GM23338 (cell line): ENCODE data around the gene CLPTM1L. TPM values are rescaled to one million over a fixed set of nuclear protein-coding genes. Genes with fewer than 3 reads are reported as not detected.

Experiments
- ATAC-seq: fragments of 200-7000 bp; cut with Tn5 transposase; 3 replicates; pipeline ENCODE4 v1.9.1; 2020
- DNase-seq: peaks from one replicate; pipeline ENCODE4 v3.0.0-alpha.2; 2015; ENCODE audit warnings: low spot score
- H2AFZ ChIP-seq: fragments of 200-600 bp; sonication (generic); 2 replicates; pipeline ENCODE4 v1.8.0; 2016; ENCODE audit warnings: antibody characterized with exemption, mild to moderate bottlenecking, moderate library complexity
- H3F3A ChIP-seq: fragments of 200-600 bp; sonication (generic); replicated peaks from 2 replicates; pipeline ENCODE4 v1.8.0; 2017; ENCODE audit warnings: antibody characterized with exemption, mixed run types, low read depth
- H3K27ac ChIP-seq: fragments of 200-600 bp; sonication (generic); 2 replicates; pipeline ENCODE4 v1.6.1; 2016; ENCODE audit warnings: low read depth
- H3K27me3 ChIP-seq: fragments of 200-600 bp; sonication (generic); 2 replicates; pipeline ENCODE4 v1.8.0; 2016; ENCODE audit warnings: mild to moderate bottlenecking, mixed run types, moderate library complexity; ENCODE audit not compliant: insufficient read depth
- H3K36me3 ChIP-seq: fragments of 200-600 bp; sonication (generic); 2 replicates; pipeline ENCODE4 v1.8.0; 2016; ENCODE audit warnings: mild to moderate bottlenecking; ENCODE audit not compliant: insufficient read depth
- H3K4me1 ChIP-seq: fragments of 200-600 bp; sonication (generic); 2 replicates; pipeline ENCODE4 v1.8.0; 2016; ENCODE audit warnings: mild to moderate bottlenecking, moderate library complexity; ENCODE audit not compliant: insufficient read depth
- H3K4me2 ChIP-seq: fragments of 200-600 bp; sonication (generic); 2 replicates; pipeline ENCODE4 v1.7.1; 2017; ENCODE audit warnings: mixed run types
- H3K4me3 ChIP-seq: fragments of 200-600 bp; sonication (generic); 2 replicates; pipeline ENCODE4 v1.6.1; 2016; ENCODE audit warnings: mixed run types
- H3K79me2 ChIP-seq: fragments of 200-600 bp; sonication (generic); replicated peaks from 2 replicates; pipeline ENCODE4 v1.8.0; 2017; ENCODE audit warnings: mild to moderate bottlenecking; ENCODE audit not compliant: insufficient read depth
- H3K9me2 ChIP-seq: fragments of 200-600 bp; sonication (generic); 2 replicates; pipeline ENCODE4 v1.8.0; 2017; ENCODE audit not compliant: insufficient read depth
- H4K20me1 ChIP-seq: fragments of 200-600 bp; sonication (generic); replicated peaks from 2 replicates; pipeline ENCODE4 v1.8.0; 2017; ENCODE audit warnings: mild to moderate bottlenecking; ENCODE audit not compliant: insufficient read depth
- H3K27ac Mint-ChIP-seq: 2 replicates; pipeline ENCODE4 v1.8.0; 2020; ENCODE audit warnings: inconsistent platforms, mild to moderate bottlenecking, moderate library complexity, mixed read lengths
- H3K27me3 Mint-ChIP-seq: 3 replicates; pipeline ENCODE4 v1.8.0; 2022; ENCODE audit warnings: low read depth, mild to moderate bottlenecking, moderate library complexity, mixed read lengths, inconsistent platforms; ENCODE audit not compliant: insufficient read depth, poor library complexity
- H3K36me3 Mint-ChIP-seq: 3 replicates; pipeline ENCODE4 v1.8.0; 2021; ENCODE audit warnings: low read depth, mild to moderate bottlenecking, inconsistent platforms, moderate library complexity, mixed read lengths
- H3K4me1 Mint-ChIP-seq: 3 replicates; pipeline ENCODE4 v1.8.0; 2020; ENCODE audit warnings: mild to moderate bottlenecking, inconsistent platforms, mixed read lengths
- H3K4me3 Mint-ChIP-seq: 3 replicates; pipeline ENCODE4 v1.8.0; 2021; ENCODE audit warnings: moderate library complexity, mild to moderate bottlenecking, inconsistent platforms, mixed read lengths
- H3K9me3 Mint-ChIP-seq: 3 replicates; pipeline ENCODE4 v1.8.0; 2020; ENCODE audit warnings: moderate library complexity, mild to moderate bottlenecking, inconsistent platforms, mixed read lengths
- CREB1 ChIP-seq: fragments of 250-450 bp; sonication (Bioruptor Pico); IDR thresholded peaks from 2 replicates; pipeline ENCODE4 v1.5.0; 2020; ENCODE audit warnings: low read depth, mild to moderate bottlenecking, moderate library complexity
- ETS1 ChIP-seq: IDR thresholded peaks from 2 replicates; pipeline ENCODE4 v1.6.1; 2016; ENCODE audit warnings: antibody characterized with exemption
- EZH2phosphoT487 ChIP-seq: fragments of 200-600 bp; sonication (generic); IDR thresholded peaks from one replicate; pipeline ENCODE4 v1.8.1; 2018; ENCODE audit warnings: antibody characterized with exemption; ENCODE audit not compliant: unreplicated experiment
- NANOG ChIP-seq: IDR thresholded peaks from 2 replicates; pipeline ENCODE4 v1.6.1; 2016; ENCODE audit warnings: antibody characterized with exemption, borderline replicate concordance
- POLR2AphosphoS5 ChIP-seq: IDR thresholded peaks from 2 replicates; pipeline ENCODE4 v1.6.1; 2016; ENCODE audit warnings: antibody characterized with exemption, low read depth
- REST ChIP-seq: IDR thresholded peaks from one replicate; pipeline ENCODE4 v1.6.1; 2018; ENCODE audit warnings: antibody characterized with exemption; ENCODE audit not compliant: unreplicated experiment
- STAT1 ChIP-seq: IDR thresholded peaks from one replicate; pipeline ENCODE4 v1.6.1; 2016; ENCODE audit warnings: antibody characterized with exemption; ENCODE audit not compliant: unreplicated experiment
- ZNF331 ChIP-seq: fragments of 250-450 bp; sonication (Bioruptor Pico); IDR thresholded peaks from 2 replicates; pipeline ENCODE4 v1.5.0; 2020; ENCODE audit warnings: low read depth, mild to moderate bottlenecking, moderate library complexity
- ZNF462 ChIP-seq: fragments of 250-450 bp; sonication (Bioruptor Pico); IDR thresholded peaks from 2 replicates; pipeline ENCODE4 v1.5.0; 2020; ENCODE audit warnings: mild to moderate bottlenecking, moderate library complexity
- polyA plus RNA-seq: library from polyadenylated mRNA; unstranded; fragments of >200 nt; fragmentation: Nextera tagmentation; extraction: Ambion mirVana; gene quantifications from 2 replicates; pipeline ENCODE4 v1.2.1, GENCODE V29; 2016
- total RNA-seq: library from RNA; depleted of rRNA; stranded (reverse); fragments of >200 nt; shearing (Covaris generic); gene quantifications from 2 replicates; pipeline ENCODE4 v1.2.3, GENCODE V29; 2014

The CLPTM1L gene
- total and polyA plus RNA-seq, 2 experiments from 2014 or later, result 39.9 to 110 TPM

GRCh38 chr5:1298067-1298551 is 46.8 kb downstream of the CLPTM1L start:
- TF ChIP-seq ZNF462 (CRISPR knock-in tag) (no peak), EZH2phosphoT487 (no peak), ZNF331 (CRISPR knock-in tag) (no peak), CREB1 (CRISPR knock-in tag) (no peak), NANOG (no peak)
- no peak overlapping the region for H2AFZ ChIP-seq
- peaks cover 9% of the 10 kb centered on the region for H3K27me3 ChIP-seq
- no peak overlapping the region for H3K4me2 ChIP-seq
- no peaks in the 10 kb centered on the region for H3K9me2 ChIP-seq
- H4K20me1 ChIP-seq, result no peaks in the 10 kb centered on the region
- no peaks in the 10 kb centered on the region for H3K36me3 ChIP-seq
- ATAC-seq, result no peak
- H3F3A ChIP-seq, result 0 out of 2 replicates have a peak, but pooled peaks cover 3% of the 10 kb centered on the region
- no peaks in the 10 kb centered on the region; the same call in 2 of the 3 replicates for H3K9me3 Mint-ChIP-seq
- no peak overlapping the region for H3K4me3 ChIP-seq
- no peak for DNase-seq
- H3K27me3 Mint-ChIP-seq, result peaks cover 8% of the 10 kb centered on the region
- H3K27ac Mint-ChIP-seq, result no peak overlapping the region
- H3K4me1 ChIP-seq, result peaks cover 5% of the 10 kb centered on the region; the same call in 1 of the 2 replicates
- peaks cover 5% of the 10 kb centered on the region for H3K79me2 ChIP-seq
- H3K4me1 Mint-ChIP-seq, result peaks cover 5% of the 10 kb centered on the region; the same call in 2 of the 3 replicates
- no peaks in the 10 kb centered on the region; the same call in 2 of the 3 replicates for H3K36me3 Mint-ChIP-seq
- no peak overlapping the region for H3K4me3 Mint-ChIP-seq
- no peak overlapping the region for H3K27ac ChIP-seq

GRCh38 chr5:1297243-1297642 is 47.7 kb downstream of the CLPTM1L start:
- no peaks in the 10 kb centered on the region for H3K9me2 ChIP-seq
- H3K36me3 ChIP-seq, result no peaks in the 10 kb centered on the region
- no peak overlapping the region for H3K27ac ChIP-seq
- H3K4me1 Mint-ChIP-seq, result peaks cover 5% of the 10 kb centered on the region; the same call in 2 of the 3 replicates
- H2AFZ ChIP-seq, result no peak overlapping the region
- peaks cover 9% of the 10 kb centered on the region for H3K27me3 ChIP-seq
- H3K27ac Mint-ChIP-seq, result no peak overlapping the region
- H3K4me2 ChIP-seq, result no peak overlapping the region
- H3F3A ChIP-seq, result 0 out of 2 replicates have a peak, but pooled peaks cover 3% of the 10 kb centered on the region
- peaks cover 13% of the 10 kb centered on the region for H3K79me2 ChIP-seq
- H3K36me3 Mint-ChIP-seq, result peaks cover 4% of the 10 kb centered on the region; the same call in 1 of the 3 replicates
- no peaks in the 10 kb centered on the region for H4K20me1 ChIP-seq
- no peak overlapping the region for H3K4me3 Mint-ChIP-seq
- peaks cover 13% of the 10 kb centered on the region for H3K27me3 Mint-ChIP-seq
- H3K4me3 ChIP-seq, result no peak overlapping the region
- no peaks in the 10 kb centered on the region for H3K9me3 Mint-ChIP-seq
- DNase-seq (no peak), ATAC-seq (no peak)
- H3K4me1 ChIP-seq, result peaks cover 5% of the 10 kb centered on the region; the same call in 1 of the 2 replicates
- TF ChIP-seq REST (no peak), ETS1 (no peak), EZH2phosphoT487 (no peak), STAT1 (no peak), NANOG (no peak), POLR2AphosphoS5 (no peak)
